Transverse colon (tissue), 4 donors: Measurements from ENCODE around the gene IGF2BP3.
"Not testable (repeated sequence)": the region's sequence is repeated elsewhere in the genome, so short reads cannot be mapped to it uniquely, and the experiment has no call there.

ENCODE experiments used
- CTCF ChIP-seq, 5 experiments: fragments of 200-600 bp in 3 of 5; fragments of 450-650 bp in 2 of 5; sonication (generic) in 3 of 5; IDR thresholded peaks; 1 replicate in 2 of 5; 2 replicates in 3 of 5; pipeline ENCODE4 v1.5.1; 2016 to 2017; ENCODE audit warnings: antibody characterized with exemption in 5 of 5, inconsistent platforms in 3 of 5, mild to moderate bottlenecking in 2 of 5, moderate library complexity in 1 of 5
- POLR2A ChIP-seq: fragments of 450-650 bp; IDR thresholded peaks from one replicate; pipeline ENCODE4 v1.6.1; 2016; ENCODE audit warnings: antibody characterized with exemption, mild to moderate bottlenecking, moderate library complexity
- POLR2AphosphoS5 ChIP-seq, 3 donors: sonication (generic); formaldehyde crosslinking; IDR thresholded peaks; one replicate each; pipeline ENCODE4 v1.6.1; 2016; ENCODE audit warnings: antibody characterized with exemption in 3 of 3

DNA sequence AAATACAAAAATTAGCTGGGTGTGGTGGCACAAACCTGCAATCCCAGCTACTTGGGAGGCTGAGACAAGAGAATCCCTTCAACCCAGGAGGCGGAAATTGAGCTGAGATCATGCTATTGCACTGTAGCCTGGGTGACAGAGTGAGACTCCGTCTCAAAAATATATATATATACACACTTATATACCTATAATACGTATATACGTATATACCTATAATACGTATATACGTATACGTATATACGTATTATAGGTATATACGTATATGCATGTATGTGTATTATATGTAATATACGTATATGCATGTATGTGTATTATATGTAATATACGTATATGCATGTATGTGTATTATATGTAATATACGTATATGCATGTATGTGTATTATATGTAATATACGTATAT lies 18.4 kb upstream of the IGF2BP3 start:
- TF ChIP-seq POLR2A; POLR2AphosphoS5 (IDR thresholded peaks at IDR 0.05); CTCF (IDR thresholded peaks at IDR 0.05): not testable (repeated sequence)
